H1 (cell line): ENCODE results near the gene HDC. TPM values are rescaled to one million over a fixed set of nuclear protein-coding genes. Genes with fewer than 3 reads are reported as not detected.

Experiments used
- CTCF ChIA-PET: fragments of 300-600 bp; sonication (Branson Sonifier 250); formaldehyde crosslinking; loops from one replicate; lab custom pipeline; 2021; ENCODE audit not compliant: partially characterized antibody; lab: Charles Lee
- POLR2A ChIA-PET: fragments of 300-600 bp; sonication (Branson Sonifier 250); formaldehyde crosslinking; loops from one replicate; lab custom pipeline; 2021; ENCODE audit warnings: inconsistent platforms; ENCODE audit not compliant: partially characterized antibody; lab: Charles Lee
- DNase-seq, 2 experiments: peaks; one replicate each; pipeline versions ENCODE4 v3.0.0 to v3.0.0-alpha.2; 2010 to 2022; ENCODE audit warnings: low spot score in 2 of 2, low read depth in 1 of 2, mixed read lengths in 1 of 2
- FAIRE-seq: peaks from 2 replicates; lab custom pipeline; 2011; peaks lifted over from hg19 to GRCh38; lab: Jason Lieb, UNC
- H2AFZ ChIP-seq: 2 replicates; pipeline ENCODE4 v1.8.1; 2012; ENCODE audit warnings: low read length, inconsistent platforms
- H2AK5ac ChIP-seq: 2 replicates; pipeline ENCODE4 v1.6.1; 2013; ENCODE audit warnings: low read depth, low read length
- H2BK120ac ChIP-seq: replicated peaks from 2 replicates; pipeline ENCODE3; 2013; ENCODE audit warnings: low read depth, low read length, inconsistent platforms
- H2BK12ac ChIP-seq: 2 replicates; pipeline ENCODE4 v1.6.1; 2013; ENCODE audit warnings: low read depth, low read length
- H2BK15ac ChIP-seq: 2 replicates; pipeline ENCODE4 v1.6.1; 2013; ENCODE audit warnings: low read length
- H2BK20ac ChIP-seq: 2 replicates; pipeline ENCODE4 v1.6.1; 2013; ENCODE audit warnings: low read length
- H2BK5ac ChIP-seq: 2 replicates; pipeline ENCODE4 v1.6.1; 2013; ENCODE audit warnings: low read depth, low read length
- H3K14ac ChIP-seq: 2 replicates; pipeline ENCODE4 v1.6.1; 2013; ENCODE audit warnings: inconsistent platforms; ENCODE audit not compliant: insufficient read length
- H3K18ac ChIP-seq: 2 replicates; pipeline ENCODE4 v1.6.1; 2013; ENCODE audit warnings: low read length; ENCODE audit errors: extremely low read depth
- H3K23ac ChIP-seq: 2 replicates; pipeline ENCODE4 v1.6.1; 2013; ENCODE audit warnings: inconsistent platforms; ENCODE audit not compliant: insufficient read length
- H3K23me2 ChIP-seq: 2 replicates; pipeline ENCODE4 v1.6.1; 2013; ENCODE audit warnings: low read depth, low read length
- H3K27ac ChIP-seq: 2 replicates; pipeline ENCODE4 v1.6.1; 2011; ENCODE audit warnings: low read depth, low read length, inconsistent platforms
- H3K27me3 ChIP-seq, 4 experiments: replicated peaks in 1 of 4; 1 replicate in 1 of 4; 2 replicates in 3 of 4; pipeline versions ENCODE4 v1.6.1 to v1.8.1; 2011 to 2013; ENCODE audit warnings: low read length in 3 of 4, mild to moderate bottlenecking in 3 of 4, inconsistent platforms in 2 of 4, mixed read lengths in 2 of 4, moderate library complexity in 1 of 4; ENCODE audit not compliant: control insufficient read depth in 3 of 4, insufficient read depth in 3 of 4; ENCODE audit errors: extremely low read depth in 1 of 4
- H3K36me3 ChIP-seq, 4 experiments: 2 replicates each; pipeline versions ENCODE4 v1.6.1 to v1.8.1; 2011 to 2013; ENCODE audit warnings: mild to moderate bottlenecking in 4 of 4, low read length in 3 of 4, moderate library complexity in 2 of 4, control low read depth in 1 of 4, inconsistent platforms in 1 of 4; ENCODE audit not compliant: insufficient read depth in 4 of 4, control insufficient read depth in 2 of 4
- H3K4ac ChIP-seq: replicated peaks from 2 replicates; pipeline ENCODE3; 2013; ENCODE audit warnings: low read length, low read depth, mixed read lengths, inconsistent platforms; ENCODE audit not compliant: insufficient read length
- H3K4me1 ChIP-seq, 4 experiments: replicated peaks in 1 of 4; 1 replicate in 1 of 4; 2 replicates in 3 of 4; pipeline versions ENCODE4 v1.6.1 to v1.8.1; 2011 to 2013; ENCODE audit warnings: low read length in 3 of 4, inconsistent platforms in 2 of 4, mixed read lengths in 1 of 4; ENCODE audit not compliant: insufficient read depth in 4 of 4, control insufficient read depth in 3 of 4
- H3K4me2 ChIP-seq, 2 experiments: 2 replicates each; pipeline versions ENCODE4 v1.6.1 to v1.8.1; 2011 to 2013; ENCODE audit warnings: low read depth in 2 of 2, low read length in 2 of 2, control low read depth in 1 of 2, inconsistent platforms in 1 of 2, mild to moderate bottlenecking in 1 of 2; ENCODE audit not compliant: insufficient read depth in 1 of 2
- H3K4me3 ChIP-seq, 4 experiments: fragments of 200-600, 300-600 bp in 1 of 4; sonication (generic), shearing (Covaris generic), sonication (Bioruptor Twin) in 1 of 4; 2 replicates each; pipeline versions ENCODE4 v1.5.1 to v1.8.1; 2011 to 2016; ENCODE audit warnings: low read length in 4 of 4, low read depth in 3 of 4, control low read depth in 2 of 4, inconsistent platforms in 2 of 4, mild to moderate bottlenecking in 2 of 4, mixed read lengths in 1 of 4, moderate library complexity in 1 of 4; ENCODE audit not compliant: insufficient read depth in 2 of 4; ENCODE audit errors: extremely low read depth in 1 of 4
- H3K56ac ChIP-seq: replicated peaks from 2 replicates; pipeline ENCODE3; 2013; ENCODE audit warnings: low read depth, mild to moderate bottlenecking, mixed read lengths, low read length, inconsistent platforms; ENCODE audit not compliant: insufficient read length
- H3K79me1 ChIP-seq: 2 replicates; pipeline ENCODE4 v1.6.1; 2013; ENCODE audit warnings: low read depth, low read length, control low read depth
- H3K79me2 ChIP-seq, 2 experiments: 2 replicates each; pipeline versions ENCODE4 v1.6.1 to v1.8.1; 2012 to 2013; ENCODE audit warnings: low read length in 2 of 2, mild to moderate bottlenecking in 2 of 2, inconsistent platforms in 1 of 2; ENCODE audit not compliant: insufficient read depth in 2 of 2, control insufficient read depth in 1 of 2
- H3K9ac ChIP-seq, 4 experiments: replicated peaks in 1 of 4; 1 replicate in 1 of 4; 2 replicates in 3 of 4; pipeline versions ENCODE4 v1.6.1 to v1.8.1; 2011 to 2013; ENCODE audit warnings: low read depth in 3 of 4, low read length in 3 of 4, control low read depth in 2 of 4, mild to moderate bottlenecking in 2 of 4, moderate library complexity in 2 of 4, inconsistent platforms in 1 of 4; ENCODE audit errors: extremely low read depth in 1 of 4
- H3K9me3 ChIP-seq, 2 experiments: 2 replicates each; pipeline versions ENCODE4 v1.6.1 to v1.8.1; 2012 to 2013; ENCODE audit warnings: mild to moderate bottlenecking in 2 of 2, moderate library complexity in 2 of 2, control low read depth in 1 of 2, inconsistent platforms in 1 of 2, low read depth in 1 of 2, low read length in 1 of 2, mixed read lengths in 1 of 2; ENCODE audit not compliant: insufficient read depth in 2 of 2
- H4K20me1 ChIP-seq, 2 experiments: replicated peaks in 1 of 2; 2 replicates each; pipeline versions ENCODE3 to v1.8.1; 2011 to 2013; ENCODE audit warnings: inconsistent platforms in 2 of 2, low read length in 2 of 2, mild to moderate bottlenecking in 1 of 2; ENCODE audit not compliant: insufficient read depth in 2 of 2, control insufficient read depth in 1 of 2
- H4K5ac ChIP-seq: 2 replicates; pipeline ENCODE4 v1.6.1; 2013; ENCODE audit warnings: low read length, low read depth, mixed read lengths, inconsistent platforms; ENCODE audit not compliant: insufficient read length
- H4K8ac ChIP-seq: 2 replicates; pipeline ENCODE4 v1.8.0; 2013; ENCODE audit warnings: mild to moderate bottlenecking, moderate library complexity, low read length, inconsistent platforms; ENCODE audit not compliant: insufficient read depth; ENCODE audit errors: extremely low read depth
- H4K91ac ChIP-seq: replicated peaks from 2 replicates; pipeline ENCODE3; 2013; ENCODE audit warnings: low read length, mixed read lengths, inconsistent platforms; ENCODE audit not compliant: insufficient read length
- ATF3 ChIP-seq: IDR thresholded peaks from 2 replicates; pipeline ENCODE4 v1.6.1; 2011; ENCODE audit warnings: low read depth, mild to moderate bottlenecking, low read length; ENCODE audit not compliant: insufficient read depth
- BACH1 ChIP-seq: IDR thresholded peaks from 2 replicates; pipeline ENCODE4 v1.6.1; 2012; ENCODE audit warnings: low read length, improper control_type of control experiment
- BRCA1 ChIP-seq: IDR thresholded peaks from 2 replicates; pipeline ENCODE4 v1.6.1; 2012; ENCODE audit warnings: low read depth, low read length, improper control_type of control experiment
- EZH2 ChIP-seq: fragments of 200-600 bp; sonication (generic); IDR thresholded peaks from 2 replicates; pipeline ENCODE4 v1.7.1; 2012; ENCODE audit warnings: low read depth, mild to moderate bottlenecking, moderate library complexity, low read length, inconsistent platforms; ENCODE audit not compliant: severe bottlenecking
- GABPA ChIP-seq: IDR thresholded peaks from 2 replicates; pipeline ENCODE4 v1.6.1; 2011; ENCODE audit warnings: mild to moderate bottlenecking, low read length, moderate library complexity, borderline replicate concordance; ENCODE audit not compliant: insufficient read depth
- KDM1A ChIP-seq: fragments of 200-600, 300-600 bp; sonication (generic); IDR thresholded peaks from 2 replicates; pipeline ENCODE4 v1.7.1; 2016; ENCODE audit warnings: mild to moderate bottlenecking, low read length, borderline replicate concordance
- NRF1 ChIP-seq: IDR thresholded peaks from 2 replicates; pipeline ENCODE4 v1.6.1; 2011; ENCODE audit warnings: mild to moderate bottlenecking, low read depth, low read length, improper control_type of control experiment
- POLR2AphosphoS5 ChIP-seq: IDR thresholded peaks from 2 replicates; pipeline ENCODE4 v1.6.1; 2011; ENCODE audit warnings: low read depth, low read length
- RXRA ChIP-seq: IDR thresholded peaks from 2 replicates; pipeline ENCODE4 v1.6.1; 2011; ENCODE audit warnings: low read depth, mild to moderate bottlenecking, low read length, moderate library complexity; ENCODE audit not compliant: insufficient read depth
- SP1 ChIP-seq: IDR thresholded peaks from 2 replicates; pipeline ENCODE4 v1.6.1; 2011; ENCODE audit warnings: low read depth, low read length
- SP2 ChIP-seq: IDR thresholded peaks from 2 replicates; pipeline ENCODE4 v1.6.1; 2012; ENCODE audit warnings: mild to moderate bottlenecking, low read length, inconsistent platforms
- SRF ChIP-seq: IDR thresholded peaks from 2 replicates; pipeline ENCODE4 v1.6.1; 2011; ENCODE audit warnings: mild to moderate bottlenecking, low read depth, low read length, moderate library complexity
- SUZ12 ChIP-seq: fragments of 200-600 bp; sonication (generic); IDR thresholded peaks from 2 replicates; pipeline ENCODE4 v1.6.1; 2012; ENCODE audit warnings: mild to moderate bottlenecking, inconsistent platforms, low read length, moderate library complexity, mixed read lengths
- WGBS, 2 experiments: shearing (Covaris generic) in 1 of 2; methylation state at CpG; one replicate each; pipeline versions ENCODE4 v1.1.6 to v1.1.7; 2013 to 2015; ENCODE audit warnings: low lambda C conversion rate in 2 of 2, mixed read lengths in 2 of 2, inconsistent platforms in 1 of 2, low coverage in 1 of 2, missing lambda C conversion rate in 1 of 2; ENCODE audit not compliant: insufficient replicate concordance in 2 of 2, insufficient coverage in 1 of 2, insufficient read length in 1 of 2; ENCODE audit errors: extremely low coverage in 1 of 2, missing lambda C conversion rate in 1 of 2; 5-methylcytosine and 5-hydroxymethylcytosine counted together
- polyA plus RNA-seq, 7 experiments: library from polyadenylated mRNA; depleted of rRNA in 3 of 7; stranded (reverse) in 5 of 7; unstranded in 2 of 7; fragments of >200 nt in 5 of 7; fragments of 200-250 nt in 2 of 7; gene quantifications; 1 replicate in 5 of 7; 2 replicates in 1 of 7; 4 replicates in 1 of 7; pipeline versions ENCODE4 v1.2.1 to v1.2.3, GENCODE V29; 2011 to 2013; ENCODE audit warnings: missing spikeins in 2 of 7, mixed read lengths in 2 of 7
- total RNA-seq: library from RNA; stranded (reverse); fragmentation: NEBNext Ultra II Directional; extraction: Animal tissue kit (Norgen Biotek cat#: 25700); gene quantifications from 2 replicates; pipeline ENCODE4 v1.2.1, GENCODE V29; 2021
- TF ChIP-seq, protein P1 (sequence below): IDR thresholded peaks from 2 replicates; pipeline ENCODE4 v1.6.1; 2011; ENCODE audit warnings: low read length, improper control_type of control experiment

HDC gene
- total and polyA plus RNA-seq, 2 of the 8 experiments (the other 6 are each of a cell fraction or from before 2014, with no cell fraction given) = 0.20 to 0.22 TPM

DNA sequence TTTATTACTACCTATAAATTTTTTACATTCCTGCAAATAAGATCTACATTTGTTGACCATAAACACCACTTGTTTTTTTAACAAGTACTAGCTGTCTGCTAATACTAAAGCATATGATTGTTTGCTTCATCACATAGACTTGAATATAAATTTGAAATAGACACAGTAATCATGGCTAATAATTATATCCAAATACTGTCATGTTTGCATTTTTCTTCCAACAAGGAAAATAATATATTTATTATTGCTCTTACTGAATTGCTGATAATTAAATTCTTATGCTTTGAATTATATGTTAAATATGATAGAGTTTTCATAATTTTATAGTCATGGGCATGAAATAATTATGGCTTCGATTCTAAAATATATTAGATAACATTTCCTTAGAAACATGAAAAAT is 40.5 kb downstream of the HDC start:
- Histone ChIP-seq H3K23me2 (no peaks in the 10 kb centered on the region), H2BK15ac (no peak overlapping the region), H2BK120ac (no peak overlapping the region), H3K4me3 (no peak overlapping the region), H2BK20ac (no peak overlapping the region), H3K23ac (no peak overlapping the region), H4K8ac (no peak overlapping the region), H3K27me3 (no peaks in the 10 kb centered on the region), H3K36me3 (peaks cover 0 to 3% (median 0%) of the 10 kb centered on the region in 4 experiments; a peak in 2 of 8 replicates), H3K14ac (no peak overlapping the region), H3K27ac (no peak overlapping the region), H3K79me1 (no peaks in the 10 kb centered on the region), H3K79me2 (no peaks in the 10 kb centered on the region; a peak in 1 of 4 replicates), H3K56ac (no peak overlapping the region), H3K9ac (no peak overlapping the region), H3K4me1 (no peaks in the 10 kb centered on the region), H3K18ac (no peak overlapping the region), H4K5ac (no peak overlapping the region), H3K4ac (no peak overlapping the region), H4K20me1 (no peaks in the 10 kb centered on the region), H3K9me3 (no peaks in the 10 kb centered on the region), H2BK5ac (no peak overlapping the region), H4K91ac (no peak overlapping the region), H2AFZ (no peak overlapping the region), H3K4me2 (no peak overlapping the region), H2AK5ac (no peak overlapping the region), H2BK12ac (no peak overlapping the region)
- no peak for FAIRE-seq
- DNase-seq = no peak
- CTCF ChIA-PET = interaction anchor here (0.7 to 1.7 kb wide), 3 partner anchors 14 to 101 kb away, joined by 3 to 6 read pairs (median 4); no protein-coding TSS in a partner anchor
- POLR2A ChIA-PET = no interaction called here
- WGBS, 2 experiments = 97% methylated on average over 1 of the region's 1 CpG; no CpG with 5 or more reads in 1 of the 2 experiments
- TF ChIP-seq ATF3 (no peak), RXRA (no peak), SRF (no peak), BACH1 (no peak), NRF1 (no peak), SP1 (no peak), EZH2 (no peak), SP2 (no peak), POLR2AphosphoS5 (no peak), SUZ12 (no peak), KDM1A (no peak), BRCA1 (no peak), GABPA (no peak)
- TF ChIP-seq, protein P1, sequence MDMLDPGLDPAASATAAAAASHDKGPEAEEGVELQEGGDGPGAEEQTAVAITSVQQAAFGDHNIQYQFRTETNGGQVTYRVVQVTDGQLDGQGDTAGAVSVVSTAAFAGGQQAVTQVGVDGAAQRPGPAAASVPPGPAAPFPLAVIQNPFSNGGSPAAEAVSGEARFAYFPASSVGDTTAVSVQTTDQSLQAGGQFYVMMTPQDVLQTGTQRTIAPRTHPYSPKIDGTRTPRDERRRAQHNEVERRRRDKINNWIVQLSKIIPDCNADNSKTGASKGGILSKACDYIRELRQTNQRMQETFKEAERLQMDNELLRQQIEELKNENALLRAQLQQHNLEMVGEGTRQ = no peak
